HG03571 (cell line): ENCODE measurements around the gene ERVFRD-1.

Experiments used
- ATAC-seq: cut with Tn5 transposase; IDR thresholded peaks from one replicate; pipeline ENCODE4 v1.9.1; 2021; ENCODE audit not compliant: unreplicated experiment

Gene ERVFRD-1

DNA sequence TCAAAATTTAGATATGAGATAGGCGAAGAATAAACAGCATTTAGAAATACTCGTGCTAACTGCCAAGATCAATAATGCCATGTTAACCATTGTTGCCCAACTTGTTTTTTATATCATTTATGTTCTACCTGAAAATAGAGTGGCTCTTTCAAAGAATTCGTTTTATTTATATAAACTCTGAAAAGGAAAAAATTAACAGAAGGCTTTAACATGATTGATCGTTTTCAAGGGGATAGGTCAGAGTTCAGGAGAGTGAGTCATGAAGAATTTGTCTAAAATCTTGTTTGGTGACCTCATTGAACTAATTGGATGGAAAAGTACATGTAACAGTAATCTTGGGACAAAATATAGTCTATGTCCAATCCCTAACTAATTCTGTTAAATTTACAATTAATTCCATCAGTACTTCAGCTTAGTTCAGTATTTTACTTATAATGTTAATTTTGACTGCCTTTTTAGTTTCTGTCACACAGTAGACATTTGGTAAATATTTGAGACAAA, 56.3 kb downstream of the ERVFRD-1 start:
- no peak for ATAC-seq

DNA sequence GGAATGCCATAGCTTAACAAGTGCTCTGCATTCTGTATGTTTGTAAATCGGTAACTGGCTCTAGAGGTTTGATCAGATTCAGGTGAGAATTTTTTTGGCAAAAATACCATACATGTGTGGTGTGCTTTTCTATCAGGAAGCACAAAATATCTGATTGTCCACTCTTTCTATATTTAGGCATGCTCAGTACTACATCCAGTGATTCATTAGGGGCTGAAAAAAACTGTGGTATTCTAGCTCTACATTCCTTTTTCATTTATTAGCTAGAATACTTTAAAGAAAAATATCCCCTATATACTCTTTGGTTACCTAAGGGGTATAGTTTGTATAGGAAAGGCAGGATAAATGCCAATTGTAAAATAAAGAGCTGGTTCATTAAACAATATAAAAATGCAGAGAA, 56.8 kb downstream of the ERVFRD-1 start:
- ATAC-seq: no peak

DNA sequence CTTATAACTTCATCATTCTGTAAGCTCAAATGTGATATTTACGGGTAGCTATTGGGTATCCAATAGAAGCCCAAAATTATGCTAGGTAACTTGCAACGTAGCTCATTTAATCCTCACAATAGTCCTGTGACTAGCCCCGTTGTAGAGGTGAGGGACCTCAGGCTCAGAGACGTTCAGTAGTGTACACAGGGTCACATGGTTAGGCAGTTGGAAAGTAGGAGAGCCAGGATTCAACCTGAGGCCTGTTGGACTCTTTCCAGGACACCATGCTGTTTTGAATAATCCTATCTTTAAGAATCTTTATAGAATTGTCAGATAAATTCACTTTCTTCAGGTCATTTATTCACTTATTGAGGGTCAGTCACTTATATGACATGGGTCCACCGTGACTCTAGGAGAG, 58.2 kb downstream of the ERVFRD-1 start:
- ATAC-seq: no peak
